ENCODE measurements around the gene VCL.

DNA sequence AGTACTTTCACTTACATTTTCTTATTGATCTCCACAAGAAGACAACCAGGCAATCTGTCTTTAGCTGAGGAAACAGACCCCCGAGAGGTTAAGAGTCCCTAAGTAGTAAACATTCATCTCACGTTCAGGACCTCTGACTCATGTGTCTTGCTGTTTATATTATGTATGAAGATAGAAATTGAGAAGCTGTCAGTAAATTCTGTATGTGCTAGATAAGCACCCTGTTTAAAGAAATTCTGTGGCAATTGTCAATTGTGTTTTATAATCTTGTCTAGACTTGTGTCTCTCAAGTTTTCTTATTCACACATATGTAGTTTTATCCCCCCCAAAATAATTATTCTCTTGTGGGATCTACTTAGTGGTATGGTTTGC, 167.6 kb downstream of the VCL start:
- TF ChIP-seq, protein P1, sequence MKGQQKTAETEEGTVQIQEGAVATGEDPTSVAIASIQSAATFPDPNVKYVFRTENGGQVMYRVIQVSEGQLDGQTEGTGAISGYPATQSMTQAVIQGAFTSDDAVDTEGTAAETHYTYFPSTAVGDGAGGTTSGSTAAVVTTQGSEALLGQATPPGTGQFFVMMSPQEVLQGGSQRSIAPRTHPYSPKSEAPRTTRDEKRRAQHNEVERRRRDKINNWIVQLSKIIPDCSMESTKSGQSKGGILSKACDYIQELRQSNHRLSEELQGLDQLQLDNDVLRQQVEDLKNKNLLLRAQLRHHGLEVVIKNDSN (IDR thresholded peaks at IDR 0.05): no peak
- no peak for TF ChIP-seq EGR1 (IDR thresholded peaks at IDR 0.05)
- TF ChIP-seq YY1 (IDR thresholded peaks at IDR 0.05; ENCODE audit: low read depth): no peak
- TF ChIP-seq, protein P2, sequence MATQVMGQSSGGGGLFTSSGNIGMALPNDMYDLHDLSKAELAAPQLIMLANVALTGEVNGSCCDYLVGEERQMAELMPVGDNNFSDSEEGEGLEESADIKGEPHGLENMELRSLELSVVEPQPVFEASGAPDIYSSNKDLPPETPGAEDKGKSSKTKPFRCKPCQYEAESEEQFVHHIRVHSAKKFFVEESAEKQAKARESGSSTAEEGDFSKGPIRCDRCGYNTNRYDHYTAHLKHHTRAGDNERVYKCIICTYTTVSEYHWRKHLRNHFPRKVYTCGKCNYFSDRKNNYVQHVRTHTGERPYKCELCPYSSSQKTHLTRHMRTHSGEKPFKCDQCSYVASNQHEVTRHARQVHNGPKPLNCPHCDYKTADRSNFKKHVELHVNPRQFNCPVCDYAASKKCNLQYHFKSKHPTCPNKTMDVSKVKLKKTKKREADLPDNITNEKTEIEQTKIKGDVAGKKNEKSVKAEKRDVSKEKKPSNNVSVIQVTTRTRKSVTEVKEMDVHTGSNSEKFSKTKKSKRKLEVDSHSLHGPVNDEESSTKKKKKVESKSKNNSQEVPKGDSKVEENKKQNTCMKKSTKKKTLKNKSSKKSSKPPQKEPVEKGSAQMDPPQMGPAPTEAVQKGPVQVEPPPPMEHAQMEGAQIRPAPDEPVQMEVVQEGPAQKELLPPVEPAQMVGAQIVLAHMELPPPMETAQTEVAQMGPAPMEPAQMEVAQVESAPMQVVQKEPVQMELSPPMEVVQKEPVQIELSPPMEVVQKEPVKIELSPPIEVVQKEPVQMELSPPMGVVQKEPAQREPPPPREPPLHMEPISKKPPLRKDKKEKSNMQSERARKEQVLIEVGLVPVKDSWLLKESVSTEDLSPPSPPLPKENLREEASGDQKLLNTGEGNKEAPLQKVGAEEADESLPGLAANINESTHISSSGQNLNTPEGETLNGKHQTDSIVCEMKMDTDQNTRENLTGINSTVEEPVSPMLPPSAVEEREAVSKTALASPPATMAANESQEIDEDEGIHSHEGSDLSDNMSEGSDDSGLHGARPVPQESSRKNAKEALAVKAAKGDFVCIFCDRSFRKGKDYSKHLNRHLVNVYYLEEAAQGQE (IDR thresholded peaks at IDR 0.05; ENCODE audit: low read depth): no peak
- no peak for TF ChIP-seq CREB1 (IDR thresholded peaks at IDR 0.05; ENCODE audit: low read depth)
- TF ChIP-seq, protein P3, sequence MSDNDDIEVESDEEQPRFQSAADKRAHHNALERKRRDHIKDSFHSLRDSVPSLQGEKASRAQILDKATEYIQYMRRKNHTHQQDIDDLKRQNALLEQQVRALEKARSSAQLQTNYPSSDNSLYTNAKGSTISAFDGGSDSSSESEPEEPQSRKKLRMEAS (IDR thresholded peaks at IDR 0.05): no peak
- TF ChIP-seq TEAD4 (IDR thresholded peaks at IDR 0.05): no peak
- no peak for TF ChIP-seq CEBPB (IDR thresholded peaks at IDR 0.05)
- TF ChIP-seq EP300 (IDR thresholded peaks at IDR 0.05; ENCODE audit: borderline replicate concordance): no peak
- no peak for TF ChIP-seq RAD21 (IDR thresholded peaks at IDR 0.05; ENCODE audit: low read depth)
- no peak for TF ChIP-seq ZBTB7A (IDR thresholded peaks at IDR 0.05; ENCODE audit: low read depth)
